ENCODE measurements around the gene RNF151. TPM values are rescaled to one million over a fixed set of nuclear protein-coding genes. Genes with fewer than 3 reads are reported as not detected.
A peak's percentile ranks its signal among the peaks of the same experiment; 100 is the strongest.

RNF151 gene
- total and polyA plus RNA-seq, 2 of the 13 experiments (the other 11 are each of a cell fraction or from before 2014, with no cell fraction given) = not detected

DNA sequence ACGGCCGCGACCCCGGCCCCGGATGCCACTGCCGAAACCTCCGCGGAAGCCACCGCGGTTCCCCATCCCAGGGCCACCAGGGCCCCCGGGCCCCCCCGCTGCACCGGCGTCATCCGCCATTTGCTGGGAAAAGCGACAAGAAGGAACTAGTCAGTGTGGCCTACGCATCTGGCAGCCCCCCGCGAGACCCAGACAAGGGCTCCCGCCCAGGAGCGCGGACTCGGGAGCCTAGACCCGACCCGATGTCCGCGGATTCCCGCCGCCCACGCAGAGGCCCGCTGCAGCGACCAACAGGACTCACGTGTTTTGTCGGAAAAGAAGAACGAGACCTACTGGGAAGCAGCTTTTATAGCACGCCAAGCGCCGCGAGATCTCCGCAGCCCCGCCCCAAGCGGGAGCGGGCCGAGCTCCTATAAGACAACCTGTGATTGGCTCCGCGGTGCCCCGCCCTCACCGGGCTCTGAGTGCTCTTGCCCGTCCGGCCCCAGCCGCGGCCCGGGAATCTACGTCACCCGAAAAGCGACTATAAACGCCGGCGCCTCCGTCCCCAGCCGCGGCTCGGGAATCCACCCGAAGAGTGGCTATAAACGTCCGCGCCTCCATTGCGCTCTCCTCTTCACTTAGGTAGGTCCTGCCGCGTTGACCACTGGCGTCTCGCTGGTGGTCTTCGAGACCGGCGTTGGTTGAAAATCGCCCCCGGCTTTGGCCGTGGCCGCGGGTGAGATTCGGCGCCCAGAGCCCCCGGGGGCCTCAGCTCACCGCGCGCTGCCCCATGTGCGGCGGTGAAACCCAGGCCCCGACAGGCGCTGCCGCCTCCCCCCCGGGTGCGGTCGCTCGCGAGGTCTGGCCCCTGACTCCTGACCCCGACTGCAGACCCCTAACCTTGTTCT, 1.9 kb upstream of the RNF151 start, which contains the start of gene RPS2 (continued):
- TF ChIP-seq ZNF264 (CRISPR knock-in tag; IDR thresholded peaks at IDR 0.05) (0 out of 2 replicates have a peak, but pooled peaks have one; percentile 40), NR2C2 (CRISPR knock-in tag; IDR thresholded peaks at IDR 0.05; ENCODE audit: borderline replicate concordance) (peak; percentile 33; the same call in 1 of the 2 replicates), ZNF251 (CRISPR knock-in tag; IDR thresholded peaks at IDR 0.05) (no peak), MEIS1 (CRISPR knock-in tag; IDR thresholded peaks at IDR 0.05; ENCODE audit: borderline replicate concordance) (no peak), MATR3 (CRISPR knock-in tag; IDR thresholded peaks at IDR 0.05) (no peak), CEBPG (CRISPR knock-in tag; IDR thresholded peaks at IDR 0.05) (no peak), ZBTB14 (CRISPR knock-in tag; IDR thresholded peaks at IDR 0.05) (0 out of 2 replicates have a peak, but pooled peaks have one; percentile 8), SIX1 (CRISPR knock-in tag; IDR thresholded peaks at IDR 0.05; ENCODE audit: borderline replicate concordance) (no peak), ZGPAT (CRISPR knock-in tag; IDR thresholded peaks at IDR 0.05) (peak; percentile 88), MZF1 (CRISPR knock-in tag; IDR thresholded peaks at IDR 0.05; ENCODE audit: borderline replicate concordance) (peak; percentile 57; the same call in 1 of the 2 replicates), ZC3H13 (CRISPR knock-in tag; IDR thresholded peaks at IDR 0.05) (peak; percentile 74), SYNCRIP (IDR thresholded peaks at IDR 0.05; ENCODE audit: insufficient read depth, low read depth, low read length) (no peak), RFXAP (CRISPR knock-in tag; IDR thresholded peaks at IDR 0.05; ENCODE audit: borderline replicate concordance) (peak; percentile 56; the same call in 1 of the 2 replicates), MIXL1 (CRISPR knock-in tag; IDR thresholded peaks at IDR 0.05) (no peak), ZNF720 (CRISPR knock-in tag; IDR thresholded peaks at IDR 0.05) (no peak), ZNF331 (CRISPR knock-in tag; IDR thresholded peaks at IDR 0.05) (no peak; the same call in 1 of the 2 replicates), TBP (CRISPR knock-in tag; IDR thresholded peaks at IDR 0.05) (no peak; the same call in 1 of the 2 replicates), RBFOX2 (IDR thresholded peaks at IDR 0.05; ENCODE audit: low read depth, low read length) (peak; percentile 100), ATRX (CRISPR knock-in tag; IDR thresholded peaks at IDR 0.05; ENCODE audit: borderline replicate concordance) (no peak), NFYB (CRISPR knock-in tag; IDR thresholded peaks at IDR 0.05) (peak; percentile 96)
- TF ChIP-seq, protein P1, sequence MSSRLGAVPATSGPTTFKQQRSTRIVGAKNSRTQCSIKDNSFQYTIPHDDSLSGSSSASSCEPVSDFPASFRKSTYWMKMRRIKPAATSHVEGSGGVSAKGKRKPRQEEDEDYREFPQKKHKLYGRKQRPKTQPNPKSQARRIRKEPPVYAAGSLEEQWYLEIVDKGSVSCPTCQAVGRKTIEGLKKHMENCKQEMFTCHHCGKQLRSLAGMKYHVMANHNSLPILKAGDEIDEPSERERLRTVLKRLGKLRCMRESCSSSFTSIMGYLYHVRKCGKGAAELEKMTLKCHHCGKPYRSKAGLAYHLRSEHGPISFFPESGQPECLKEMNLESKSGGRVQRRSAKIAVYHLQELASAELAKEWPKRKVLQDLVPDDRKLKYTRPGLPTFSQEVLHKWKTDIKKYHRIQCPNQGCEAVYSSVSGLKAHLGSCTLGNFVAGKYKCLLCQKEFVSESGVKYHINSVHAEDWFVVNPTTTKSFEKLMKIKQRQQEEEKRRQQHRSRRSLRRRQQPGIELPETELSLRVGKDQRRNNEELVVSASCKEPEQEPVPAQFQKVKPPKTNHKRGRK (CRISPR knock-in tag; IDR thresholded peaks at IDR 0.05) = no peak
- TF ChIP-seq, protein P2, sequence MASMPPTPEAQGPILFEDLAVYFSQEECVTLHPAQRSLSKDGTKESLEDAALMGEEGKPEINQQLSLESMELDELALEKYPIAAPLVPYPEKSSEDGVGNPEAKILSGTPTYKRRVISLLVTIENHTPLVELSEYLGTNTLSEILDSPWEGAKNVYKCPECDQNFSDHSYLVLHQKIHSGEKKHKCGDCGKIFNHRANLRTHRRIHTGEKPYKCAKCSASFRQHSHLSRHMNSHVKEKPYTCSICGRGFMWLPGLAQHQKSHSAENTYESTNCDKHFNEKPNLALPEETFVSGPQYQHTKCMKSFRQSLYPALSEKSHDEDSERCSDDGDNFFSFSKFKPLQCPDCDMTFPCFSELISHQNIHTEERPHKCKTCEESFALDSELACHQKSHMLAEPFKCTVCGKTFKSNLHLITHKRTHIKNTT (CRISPR knock-in tag; IDR thresholded peaks at IDR 0.05) = no peak

Data from HepG2 (cell line).